Osteoblast (primary cell): Measurements from ENCODE around the gene AOPEP. TPM values are rescaled to one million over a fixed set of nuclear protein-coding genes. Genes with fewer than 3 reads are reported as not detected.

Source experiments
- DNase-seq: peaks from one replicate; pipeline ENCODE4 v3.0.0; 2011; ENCODE audit warnings: low spot score, mixed read lengths; ENCODE audit not compliant: insufficient read length; ENCODE audit errors: missing footprints
- H2AFZ ChIP-seq: 2 replicates; pipeline ENCODE4 v1.6.0; 2011; ENCODE audit warnings: mild to moderate bottlenecking, low read length
- H3K27ac ChIP-seq: 2 replicates; pipeline ENCODE4 v1.5.1; 2011; ENCODE audit warnings: mild to moderate bottlenecking, low read depth, low read length, moderate library complexity
- H3K27me3 ChIP-seq: 2 replicates; pipeline ENCODE4 v1.6.0; 2012; ENCODE audit warnings: mild to moderate bottlenecking, control low read depth, inconsistent platforms, low read length, moderate library complexity; ENCODE audit not compliant: insufficient read depth
- H3K36me3 ChIP-seq: 2 replicates; pipeline ENCODE4 v1.5.1; 2011; ENCODE audit warnings: mild to moderate bottlenecking, low read length, control low read depth, moderate library complexity; ENCODE audit not compliant: insufficient read depth
- H3K4me1 ChIP-seq: 2 replicates; pipeline ENCODE4 v1.5.1; 2011; ENCODE audit warnings: mild to moderate bottlenecking, low read length, control low read depth, moderate library complexity; ENCODE audit not compliant: insufficient read depth
- H3K4me2 ChIP-seq: 2 replicates; pipeline ENCODE4 v1.6.0; 2011; ENCODE audit warnings: mild to moderate bottlenecking, low read length; ENCODE audit not compliant: insufficient read depth
- H3K4me3 ChIP-seq: fragments of 200-600 bp; sonication (generic); 3 replicates; pipeline ENCODE4 v1.5.1; 2012; ENCODE audit warnings: mild to moderate bottlenecking, low read length, inconsistent platforms; ENCODE audit not compliant: insufficient read depth
- H3K79me2 ChIP-seq: 2 replicates; pipeline ENCODE4 v1.6.0; 2012; ENCODE audit warnings: mild to moderate bottlenecking, low read length, control low read depth, inconsistent platforms; ENCODE audit not compliant: insufficient read depth
- H3K9me3 ChIP-seq: 2 replicates; pipeline ENCODE4 v1.5.1; 2011; ENCODE audit warnings: low read depth, low read length, control low read depth
- H4K20me1 ChIP-seq: 2 replicates; pipeline ENCODE4 v1.6.0; 2012; ENCODE audit warnings: mild to moderate bottlenecking, low read length, control low read depth; ENCODE audit not compliant: insufficient read depth
- CTCF ChIP-seq: IDR thresholded peaks from 2 replicates; pipeline ENCODE4 v1.5.1; 2011; ENCODE audit warnings: mild to moderate bottlenecking, low read depth, low read length, moderate library complexity; ENCODE audit errors: extremely low read depth
- total RNA-seq: library from RNA; depleted of rRNA; stranded (reverse); fragments of >200 nt; gene quantifications from 2 replicates; pipeline ENCODE4 v1.2.3, GENCODE V29; 2012

The AOPEP gene
- total RNA-seq, 1 donor, result 131 TPM

- Histone ChIP-seq H4K20me1 (peaks cover 64% of the 10 kb centered on the region), H3K4me2 (no peak overlapping the region), H3K9me3 (no peaks in the 10 kb centered on the region), H3K4me1 (peaks cover 64% of the 10 kb centered on the region), H3K27ac (peak overlapping the region; percentile 62), H3K36me3 (peaks cover 84% of the 10 kb centered on the region), H3K79me2 (peaks cover 96% of the 10 kb centered on the region), H3K4me3 (no peak overlapping the region), H2AFZ (no peak overlapping the region), H3K27me3 (no peaks in the 10 kb centered on the region)
- TF ChIP-seq CTCF, result no peak
- no peak for DNase-seq
These were observed 304.6 kb downstream of the AOPEP start for GRCh38 chr9:95030920-95031642.

DNA sequence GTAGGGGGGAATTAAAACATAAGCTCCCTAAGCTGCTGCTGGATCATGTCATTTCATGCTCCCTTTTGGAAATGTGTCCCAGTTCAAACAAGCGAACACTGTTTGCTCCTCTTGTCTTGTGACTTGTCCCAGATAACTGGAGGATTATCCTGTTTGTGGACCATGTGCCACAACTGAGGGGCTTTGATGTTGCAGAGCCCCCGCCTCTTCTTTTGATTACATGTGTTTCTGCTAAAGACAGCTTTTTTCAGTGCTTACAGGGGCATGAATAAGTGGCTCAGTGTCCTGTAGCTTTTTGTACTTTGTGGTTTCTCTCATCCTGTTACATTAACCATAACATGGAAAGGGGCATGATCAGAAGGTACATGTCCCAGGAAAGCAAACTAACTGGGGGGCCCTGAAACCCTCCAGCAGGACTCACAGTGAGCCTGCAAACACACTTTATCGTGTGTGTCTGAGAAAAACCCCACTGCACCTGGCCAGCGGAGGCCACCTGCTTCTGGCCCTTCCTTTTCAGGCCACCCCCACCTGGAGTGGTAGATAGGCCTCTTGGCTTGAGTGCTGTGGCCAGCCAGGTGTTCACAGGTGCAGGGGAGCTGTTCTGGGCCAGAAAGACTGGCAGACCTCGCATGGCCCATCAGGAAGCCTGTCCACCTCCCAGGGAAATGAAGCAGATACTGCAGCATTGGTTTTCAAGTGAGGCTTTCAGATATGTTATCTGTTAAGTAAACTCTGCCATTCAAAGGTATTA is 305.4 kb downstream of the AOPEP start:
- H4K20me1 ChIP-seq, result peaks cover 66% of the 10 kb centered on the region

GRCh38 chr9:95032580-95033341 is 306.3 kb downstream of the AOPEP start:
- peaks cover 72% of the 10 kb centered on the region for H4K20me1 ChIP-seq
- H3K4me2 ChIP-seq, result no peak overlapping the region
- peaks cover 83% of the 10 kb centered on the region for H3K36me3 ChIP-seq
- peak overlapping the region; percentile 37 for H3K27ac ChIP-seq
- no peak overlapping the region for H3K4me3 ChIP-seq
- no peak for TF ChIP-seq CTCF
- peaks cover 96% of the 10 kb centered on the region for H3K79me2 ChIP-seq
- DNase-seq, result no peak
- no peak overlapping the region for H2AFZ ChIP-seq
- peaks cover 66% of the 10 kb centered on the region for H3K4me1 ChIP-seq
- H3K9me3 ChIP-seq, result no peaks in the 10 kb centered on the region
- no peaks in the 10 kb centered on the region for H3K27me3 ChIP-seq

More for the DNA sequence above, 305.4 kb downstream of the AOPEP start:
- Histone ChIP-seq H3K27me3 (no peaks in the 10 kb centered on the region), H3K4me2 (no peak overlapping the region), H3K27ac (peak overlapping the region; percentile 62), H3K9me3 (no peaks in the 10 kb centered on the region), H3K36me3 (peaks cover 84% of the 10 kb centered on the region), H3K79me2 (peaks cover 96% of the 10 kb centered on the region), H2AFZ (no peak overlapping the region), H3K4me3 (no peak overlapping the region), H3K4me1 (peaks cover 63% of the 10 kb centered on the region)
- TF ChIP-seq CTCF, result no peak
- DNase-seq, result no peak
